HEK293 (cell line): ENCODE data around the gene TMEM161B.

ENCODE experiments used
- CTCF ChIA-PET: fragments of 350-600 bp; formaldehyde crosslinking; extraction: SDS; loops from one replicate; lab custom pipeline; 2021; ENCODE audit warnings: antibody characterized with exemption; lab: Yijun Ruan, JAX
- POLR2A ChIA-PET: fragments of 300-600 bp; formaldehyde crosslinking; extraction: SDS; loops from one replicate; lab custom pipeline; 2020; ENCODE audit warnings: antibody characterized with exemption, inconsistent platforms; lab: Yijun Ruan, JAX
- H3K27ac ChIP-seq: fragments of 200-500 bp; sonication (Bioruptor generic); 2 replicates; pipeline ENCODE4 v1.5.1; 2014; ENCODE audit warnings: low read depth, low read length, control low read depth, inconsistent platforms; ENCODE audit errors: extremely low read depth
- H3K36me3 ChIP-seq, 2 experiments: fragments of 200-500 bp in 1 of 2; sonication (Bioruptor generic) in 1 of 2; 1 replicate in 1 of 2; 2 replicates in 1 of 2; pipeline ENCODE4 v1.5.1; 2014 to 2017; ENCODE audit warnings: inconsistent platforms in 2 of 2, low read length in 2 of 2; ENCODE audit not compliant: control insufficient read depth in 2 of 2, insufficient read depth in 1 of 2
- H3K4me1 ChIP-seq: fragments of 200-500 bp; sonication (Bioruptor generic); 2 replicates; pipeline ENCODE4 v1.5.1; 2014; ENCODE audit warnings: mild to moderate bottlenecking, low read length, inconsistent platforms; ENCODE audit not compliant: control insufficient read depth, insufficient read depth
- H3K4me3 ChIP-seq: 2 replicates; pipeline ENCODE4 v1.5.1; 2011; ENCODE audit warnings: low read depth, mild to moderate bottlenecking, control low read depth, low read length, moderate library complexity
- H3K9me3 ChIP-seq: fragments of 200-500 bp; sonication (Bioruptor generic); 2 replicates; pipeline ENCODE4 v1.5.1; 2014; ENCODE audit warnings: low read depth, low read length, inconsistent platforms; ENCODE audit not compliant: control insufficient read depth, insufficient read depth
- FEZF1 ChIP-seq: fragments of 450-650 bp; formaldehyde crosslinking; IDR thresholded peaks from 2 replicates; pipeline ENCODE4 v1.5.1; 2016; ENCODE audit warnings: missing biosample characterization, missing genetic modification characterization
- MEIS1 ChIP-seq: sonication (generic); formaldehyde crosslinking; IDR thresholded peaks from 2 replicates; pipeline ENCODE4 v1.8.1; 2022; ENCODE audit warnings: missing genetic modification reagents, mild to moderate bottlenecking, borderline replicate concordance
- OSR2 ChIP-seq: fragments of 450-650 bp; formaldehyde crosslinking; IDR thresholded peaks from 2 replicates; pipeline ENCODE4 v1.5.1; 2016; ENCODE audit warnings: missing biosample characterization, missing genetic modification characterization
- OVOL3 ChIP-seq: fragments of 450-650 bp; formaldehyde crosslinking; IDR thresholded peaks from 2 replicates; pipeline ENCODE4 v1.5.1; 2016; ENCODE audit warnings: missing biosample characterization, missing genetic modification characterization
- SP7 ChIP-seq: fragments of 450-650 bp; formaldehyde crosslinking; IDR thresholded peaks from 2 replicates; pipeline ENCODE4 v1.5.1; 2016; ENCODE audit warnings: missing biosample characterization, missing genetic modification characterization
- TRIM28 ChIP-seq: IDR thresholded peaks from 2 replicates; pipeline ENCODE4 v1.6.1; 2011; ENCODE audit warnings: low read length, control low read depth, borderline replicate concordance
- ZFP37 ChIP-seq: fragments of 450-650 bp; formaldehyde crosslinking; IDR thresholded peaks from 2 replicates; pipeline ENCODE4 v1.5.1; 2016; ENCODE audit warnings: missing biosample characterization, missing genetic modification characterization
- ZNF10 ChIP-seq: fragments of 450-650 bp; formaldehyde crosslinking; IDR thresholded peaks from 2 replicates; pipeline ENCODE4 v1.5.1; 2017; ENCODE audit warnings: missing biosample characterization, missing genetic modification characterization
- ZNF146 ChIP-seq: fragments of 450-650 bp; formaldehyde crosslinking; IDR thresholded peaks from 2 replicates; pipeline ENCODE4 v1.5.1; 2016; ENCODE audit warnings: missing biosample characterization, missing genetic modification characterization
- ZNF302 ChIP-seq: fragments of 450-650 bp; formaldehyde crosslinking; IDR thresholded peaks from 2 replicates; pipeline ENCODE4 v1.5.1; 2016; ENCODE audit warnings: missing biosample characterization, missing genetic modification characterization, low read depth
- ZNF501 ChIP-seq: fragments of 450-650 bp; formaldehyde crosslinking; IDR thresholded peaks from 2 replicates; pipeline ENCODE4 v1.5.1; 2016; ENCODE audit warnings: missing biosample characterization, missing genetic modification characterization
- ZNF629 ChIP-seq: fragments of 450-650 bp; formaldehyde crosslinking; IDR thresholded peaks from 2 replicates; pipeline ENCODE4 v1.5.1; 2017; ENCODE audit warnings: missing biosample characterization, missing genetic modification characterization
- ZSCAN30 ChIP-seq: fragments of 450-650 bp; IDR thresholded peaks from 2 replicates; pipeline ENCODE4 v1.5.1; 2018; ENCODE audit warnings: missing biosample characterization, mild to moderate bottlenecking, missing genetic modification characterization, moderate library complexity
- TF ChIP-seq, protein P1 (sequence below): fragments of 450-650 bp; IDR thresholded peaks from 2 replicates; pipeline ENCODE4 v1.5.1; 2018; ENCODE audit warnings: missing biosample characterization, mild to moderate bottlenecking, missing genetic modification characterization
- TF ChIP-seq, protein P2 (sequence below): fragments of 450-650 bp; formaldehyde crosslinking; conservative IDR thresholded peaks from 2 replicates; pipeline ENCODE4 v1.5.1; 2016; ENCODE audit warnings: low read depth, missing biosample characterization, missing genetic modification characterization
- TF ChIP-seq, protein P3 (sequence below): fragments of 450-650 bp; formaldehyde crosslinking; IDR thresholded peaks from 2 replicates; pipeline ENCODE4 v1.5.1; 2016; ENCODE audit warnings: missing biosample characterization, missing genetic modification characterization
- TF ChIP-seq, protein P4 (sequence below): fragments of 450-650 bp; formaldehyde crosslinking; IDR thresholded peaks from 2 replicates; pipeline ENCODE4 v1.5.1; 2017; ENCODE audit warnings: missing biosample characterization, missing genetic modification characterization
- TF ChIP-seq, protein P5 (sequence below): fragments of 450-650 bp; formaldehyde crosslinking; IDR thresholded peaks from 2 replicates; pipeline ENCODE4 v1.5.1; 2016; ENCODE audit warnings: missing biosample characterization, missing genetic modification characterization
- TF ChIP-seq, protein P6 (sequence below): fragments of 450-650 bp; formaldehyde crosslinking; IDR thresholded peaks from 2 replicates; pipeline ENCODE4 v1.5.1; 2016; ENCODE audit warnings: missing biosample characterization, missing genetic modification characterization
- TF ChIP-seq, protein P7 (sequence below): fragments of 450-650 bp; formaldehyde crosslinking; IDR thresholded peaks from 2 replicates; pipeline ENCODE4 v1.5.1; 2016; ENCODE audit warnings: missing biosample characterization, missing genetic modification characterization
- TF ChIP-seq, protein P8 (sequence below): fragments of 450-650 bp; formaldehyde crosslinking; IDR thresholded peaks from 2 replicates; pipeline ENCODE4 v1.5.1; 2016; ENCODE audit warnings: missing biosample characterization, missing genetic modification characterization

TMEM161B gene

DNA sequence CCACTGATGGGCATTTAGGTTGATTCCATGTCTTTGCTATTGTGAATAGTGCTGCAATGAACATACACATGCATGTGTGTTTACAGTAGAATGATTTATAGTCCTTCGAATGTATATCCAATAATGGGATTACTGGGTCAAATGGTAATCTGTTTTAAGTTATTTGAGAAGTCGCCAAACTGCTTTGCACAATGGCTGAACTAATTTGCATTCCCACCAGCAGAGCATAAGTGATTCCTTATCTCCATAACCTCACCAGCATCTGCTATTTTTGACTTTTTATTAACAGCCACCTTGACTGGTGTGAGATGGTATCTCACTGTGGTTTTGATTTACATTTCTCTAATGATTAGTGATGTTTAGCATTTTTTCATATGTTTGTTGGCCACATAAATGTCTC lies 25.2 kb downstream of the TMEM161B start (continued):
- TF ChIP-seq ZNF501 (tag by site-specific recombination) (peak; percentile 61; the same call in 1 of the 2 replicates), OSR2 (tag by site-specific recombination) (peak; percentile 90), ZSCAN30 (tag by site-specific recombination) (peak; percentile 51; the same call in 1 of the 2 replicates), ZFP37 (tag by site-specific recombination) (0 out of 2 replicates have a peak, but pooled peaks have one; percentile 44), OVOL3 (tag by site-specific recombination) (peak; percentile 64; the same call in 1 of the 2 replicates), ZNF146 (peak; percentile 3; the same call in 1 of the 2 replicates), FEZF1 (tag by site-specific recombination) (peak; percentile 97), ZNF10 (tag by site-specific recombination) (0 out of 2 replicates have a peak, but pooled peaks have one; percentile 69), TRIM28 (0 out of 2 replicates have a peak, but pooled peaks have one; percentile 53), MEIS1 (peak; percentile 54; the same call in 1 of the 2 replicates), SP7 (tag by site-specific recombination) (peak; percentile 33; the same call in 1 of the 2 replicates), ZNF629 (tag by site-specific recombination) (peak; percentile 49)
- TF ChIP-seq, protein P1, sequence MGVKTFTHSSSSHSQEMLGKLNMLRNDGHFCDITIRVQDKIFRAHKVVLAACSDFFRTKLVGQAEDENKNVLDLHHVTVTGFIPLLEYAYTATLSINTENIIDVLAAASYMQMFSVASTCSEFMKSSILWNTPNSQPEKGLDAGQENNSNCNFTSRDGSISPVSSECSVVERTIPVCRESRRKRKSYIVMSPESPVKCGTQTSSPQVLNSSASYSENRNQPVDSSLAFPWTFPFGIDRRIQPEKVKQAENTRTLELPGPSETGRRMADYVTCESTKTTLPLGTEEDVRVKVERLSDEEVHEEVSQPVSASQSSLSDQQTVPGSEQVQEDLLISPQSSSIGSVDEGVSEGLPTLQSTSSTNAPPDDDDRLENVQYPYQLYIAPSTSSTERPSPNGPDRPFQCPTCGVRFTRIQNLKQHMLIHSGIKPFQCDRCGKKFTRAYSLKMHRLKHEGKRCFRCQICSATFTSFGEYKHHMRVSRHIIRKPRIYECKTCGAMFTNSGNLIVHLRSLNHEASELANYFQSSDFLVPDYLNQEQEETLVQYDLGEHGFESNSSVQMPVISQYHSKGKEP (tag by site-specific recombination) = peak; percentile 42; the same call in 1 of the 2 replicates
- TF ChIP-seq, protein P2, sequence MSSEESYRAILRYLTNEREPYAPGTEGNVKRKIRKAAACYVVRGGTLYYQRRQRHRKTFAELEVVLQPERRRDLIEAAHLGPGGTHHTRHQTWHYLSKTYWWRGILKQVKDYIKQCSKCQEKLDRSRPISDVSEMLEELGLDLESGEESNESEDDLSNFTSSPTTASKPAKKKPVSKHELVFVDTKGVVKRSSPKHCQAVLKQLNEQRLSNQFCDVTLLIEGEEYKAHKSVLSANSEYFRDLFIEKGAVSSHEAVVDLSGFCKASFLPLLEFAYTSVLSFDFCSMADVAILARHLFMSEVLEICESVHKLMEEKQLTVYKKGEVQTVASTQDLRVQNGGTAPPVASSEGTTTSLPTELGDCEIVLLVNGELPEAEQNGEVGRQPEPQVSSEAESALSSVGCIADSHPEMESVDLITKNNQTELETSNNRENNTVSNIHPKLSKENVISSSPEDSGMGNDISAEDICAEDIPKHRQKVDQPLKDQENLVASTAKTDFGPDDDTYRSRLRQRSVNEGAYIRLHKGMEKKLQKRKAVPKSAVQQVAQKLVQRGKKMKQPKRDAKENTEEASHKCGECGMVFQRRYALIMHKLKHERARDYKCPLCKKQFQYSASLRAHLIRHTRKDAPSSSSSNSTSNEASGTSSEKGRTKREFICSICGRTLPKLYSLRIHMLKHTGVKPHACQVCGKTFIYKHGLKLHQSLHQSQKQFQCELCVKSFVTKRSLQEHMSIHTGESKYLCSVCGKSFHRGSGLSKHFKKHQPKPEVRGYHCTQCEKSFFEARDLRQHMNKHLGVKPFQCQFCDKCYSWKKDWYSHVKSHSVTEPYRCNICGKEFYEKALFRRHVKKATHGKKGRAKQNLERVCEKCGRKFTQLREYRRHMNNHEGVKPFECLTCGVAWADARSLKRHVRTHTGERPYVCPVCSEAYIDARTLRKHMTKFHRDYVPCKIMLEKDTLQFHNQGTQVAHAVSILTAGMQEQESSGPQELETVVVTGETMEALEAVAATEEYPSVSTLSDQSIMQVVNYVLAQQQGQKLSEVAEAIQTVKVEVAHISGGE = 0 out of 2 replicates have a peak, but pooled peaks have one; percentile 13
- TF ChIP-seq, protein P3, sequence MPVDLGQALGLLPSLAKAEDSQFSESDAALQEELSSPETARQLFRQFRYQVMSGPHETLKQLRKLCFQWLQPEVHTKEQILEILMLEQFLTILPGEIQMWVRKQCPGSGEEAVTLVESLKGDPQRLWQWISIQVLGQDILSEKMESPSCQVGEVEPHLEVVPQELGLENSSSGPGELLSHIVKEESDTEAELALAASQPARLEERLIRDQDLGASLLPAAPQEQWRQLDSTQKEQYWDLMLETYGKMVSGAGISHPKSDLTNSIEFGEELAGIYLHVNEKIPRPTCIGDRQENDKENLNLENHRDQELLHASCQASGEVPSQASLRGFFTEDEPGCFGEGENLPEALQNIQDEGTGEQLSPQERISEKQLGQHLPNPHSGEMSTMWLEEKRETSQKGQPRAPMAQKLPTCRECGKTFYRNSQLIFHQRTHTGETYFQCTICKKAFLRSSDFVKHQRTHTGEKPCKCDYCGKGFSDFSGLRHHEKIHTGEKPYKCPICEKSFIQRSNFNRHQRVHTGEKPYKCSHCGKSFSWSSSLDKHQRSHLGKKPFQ (tag by site-specific recombination) = peak; percentile 76
- TF ChIP-seq, protein P4, sequence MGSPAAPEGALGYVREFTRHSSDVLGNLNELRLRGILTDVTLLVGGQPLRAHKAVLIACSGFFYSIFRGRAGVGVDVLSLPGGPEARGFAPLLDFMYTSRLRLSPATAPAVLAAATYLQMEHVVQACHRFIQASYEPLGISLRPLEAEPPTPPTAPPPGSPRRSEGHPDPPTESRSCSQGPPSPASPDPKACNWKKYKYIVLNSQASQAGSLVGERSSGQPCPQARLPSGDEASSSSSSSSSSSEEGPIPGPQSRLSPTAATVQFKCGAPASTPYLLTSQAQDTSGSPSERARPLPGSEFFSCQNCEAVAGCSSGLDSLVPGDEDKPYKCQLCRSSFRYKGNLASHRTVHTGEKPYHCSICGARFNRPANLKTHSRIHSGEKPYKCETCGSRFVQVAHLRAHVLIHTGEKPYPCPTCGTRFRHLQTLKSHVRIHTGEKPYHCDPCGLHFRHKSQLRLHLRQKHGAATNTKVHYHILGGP (tag by site-specific recombination) = peak; percentile 80
- TF ChIP-seq, protein P5, sequence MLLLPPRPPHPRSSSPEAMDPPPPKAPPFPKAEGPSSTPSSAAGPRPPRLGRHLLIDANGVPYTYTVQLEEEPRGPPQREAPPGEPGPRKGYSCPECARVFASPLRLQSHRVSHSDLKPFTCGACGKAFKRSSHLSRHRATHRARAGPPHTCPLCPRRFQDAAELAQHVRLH (tag by site-specific recombination) = peak; percentile 89

DNA sequence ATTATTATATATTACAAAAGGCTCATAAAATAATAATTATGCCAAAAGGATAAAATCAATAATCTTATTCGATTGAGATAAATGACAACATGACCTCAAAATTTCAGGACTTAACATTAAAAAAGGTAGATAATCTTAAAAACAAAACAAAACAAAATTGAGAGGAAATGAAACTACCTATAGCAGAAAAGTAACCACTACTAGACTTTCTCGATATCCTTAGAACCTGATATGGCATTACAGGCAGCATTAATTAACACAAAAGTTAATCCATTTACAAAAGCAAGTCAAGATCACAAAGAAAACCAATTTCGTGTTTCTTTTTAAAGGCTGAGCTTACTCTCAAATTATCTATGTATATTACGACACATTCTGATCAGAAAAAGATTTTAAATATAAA lies 29.9 kb downstream of the TMEM161B start:
- H3K4me3 ChIP-seq = no peak overlapping the region
- ChIA-PET POLR2A (no interaction called here), CTCF (interaction anchor here (0.9 kb wide), 1 partner anchor 48 kb away, joined by 3 read pairs; no protein-coding TSS in a partner anchor)
- peaks cover 8% of the 10 kb centered on the region; the same call in 1 of the 2 replicates for H3K4me1 ChIP-seq
- peaks cover 0 to 7% of the 10 kb centered on the region in 2 experiments; a peak in 1 of 3 replicates for H3K36me3 ChIP-seq
- no peak overlapping the region for H3K27ac ChIP-seq
- H3K9me3 ChIP-seq = no peaks in the 10 kb centered on the region
- TF ChIP-seq, protein P6, sequence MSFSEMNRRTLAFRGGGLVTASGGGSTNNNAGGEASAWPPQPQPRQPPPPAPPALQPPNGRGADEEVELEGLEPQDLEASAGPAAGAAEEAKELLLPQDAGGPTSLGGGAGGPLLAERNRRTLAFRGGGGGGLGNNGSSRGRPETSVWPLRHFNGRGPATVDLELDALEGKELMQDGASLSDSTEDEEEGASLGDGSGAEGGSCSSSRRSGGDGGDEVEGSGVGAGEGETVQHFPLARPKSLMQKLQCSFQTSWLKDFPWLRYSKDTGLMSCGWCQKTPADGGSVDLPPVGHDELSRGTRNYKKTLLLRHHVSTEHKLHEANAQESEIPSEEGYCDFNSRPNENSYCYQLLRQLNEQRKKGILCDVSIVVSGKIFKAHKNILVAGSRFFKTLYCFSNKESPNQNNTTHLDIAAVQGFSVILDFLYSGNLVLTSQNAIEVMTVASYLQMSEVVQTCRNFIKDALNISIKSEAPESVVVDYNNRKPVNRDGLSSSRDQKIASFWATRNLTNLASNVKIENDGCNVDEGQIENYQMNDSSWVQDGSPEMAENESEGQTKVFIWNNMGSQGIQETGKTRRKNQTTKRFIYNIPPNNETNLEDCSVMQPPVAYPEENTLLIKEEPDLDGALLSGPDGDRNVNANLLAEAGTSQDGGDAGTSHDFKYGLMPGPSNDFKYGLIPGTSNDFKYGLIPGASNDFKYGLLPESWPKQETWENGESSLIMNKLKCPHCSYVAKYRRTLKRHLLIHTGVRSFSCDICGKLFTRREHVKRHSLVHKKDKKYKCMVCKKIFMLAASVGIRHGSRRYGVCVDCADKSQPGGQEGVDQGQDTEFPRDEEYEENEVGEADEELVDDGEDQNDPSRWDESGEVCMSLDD = no peak
- TF ChIP-seq, protein P7, sequence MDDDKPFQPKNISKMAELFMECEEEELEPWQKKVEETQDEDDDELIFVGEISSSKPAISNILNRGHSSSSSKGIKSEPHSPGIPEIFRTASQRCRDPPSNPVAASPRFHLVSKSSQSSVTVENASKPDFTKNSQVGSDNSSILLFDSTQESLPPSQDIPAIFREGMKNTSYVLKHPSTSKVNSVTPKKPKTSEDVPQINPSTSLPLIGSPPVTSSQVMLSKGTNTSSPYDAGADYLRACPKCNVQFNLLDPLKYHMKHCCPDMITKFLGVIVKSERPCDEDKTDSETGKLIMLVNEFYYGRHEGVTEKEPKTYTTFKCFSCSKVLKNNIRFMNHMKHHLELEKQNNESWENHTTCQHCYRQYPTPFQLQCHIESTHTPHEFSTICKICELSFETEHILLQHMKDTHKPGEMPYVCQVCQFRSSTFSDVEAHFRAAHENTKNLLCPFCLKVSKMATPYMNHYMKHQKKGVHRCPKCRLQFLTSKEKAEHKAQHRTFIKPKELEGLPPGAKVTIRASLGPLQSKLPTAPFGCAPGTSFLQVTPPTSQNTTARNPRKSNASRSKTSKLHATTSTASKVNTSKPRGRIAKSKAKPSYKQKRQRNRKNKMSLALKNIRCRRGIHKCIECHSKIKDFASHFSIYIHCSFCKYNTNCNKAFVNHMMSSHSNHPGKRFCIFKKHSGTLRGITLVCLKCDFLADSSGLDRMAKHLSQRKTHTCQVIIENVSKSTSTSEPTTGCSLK = no peak
- TF ChIP-seq, protein P8, sequence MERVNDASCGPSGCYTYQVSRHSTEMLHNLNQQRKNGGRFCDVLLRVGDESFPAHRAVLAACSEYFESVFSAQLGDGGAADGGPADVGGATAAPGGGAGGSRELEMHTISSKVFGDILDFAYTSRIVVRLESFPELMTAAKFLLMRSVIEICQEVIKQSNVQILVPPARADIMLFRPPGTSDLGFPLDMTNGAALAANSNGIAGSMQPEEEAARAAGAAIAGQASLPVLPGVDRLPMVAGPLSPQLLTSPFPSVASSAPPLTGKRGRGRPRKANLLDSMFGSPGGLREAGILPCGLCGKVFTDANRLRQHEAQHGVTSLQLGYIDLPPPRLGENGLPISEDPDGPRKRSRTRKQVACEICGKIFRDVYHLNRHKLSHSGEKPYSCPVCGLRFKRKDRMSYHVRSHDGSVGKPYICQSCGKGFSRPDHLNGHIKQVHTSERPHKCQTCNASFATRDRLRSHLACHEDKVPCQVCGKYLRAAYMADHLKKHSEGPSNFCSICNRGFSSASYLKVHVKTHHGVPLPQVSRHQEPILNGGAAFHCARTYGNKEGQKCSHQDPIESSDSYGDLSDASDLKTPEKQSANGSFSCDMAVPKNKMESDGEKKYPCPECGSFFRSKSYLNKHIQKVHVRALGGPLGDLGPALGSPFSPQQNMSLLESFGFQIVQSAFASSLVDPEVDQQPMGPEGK (tag by site-specific recombination) = no peak
- TF ChIP-seq ZNF302 (tag by site-specific recombination) = no peak
